Esophagus squamous epithelium (tissue), 4 donors: Measurements from ENCODE around the gene RPLP2.

Experiments
- CTCF ChIP-seq, 6 experiments: fragments of 450-650 bp in 4 of 6; fragments of 200-600 bp in 2 of 6; sonication (generic) in 2 of 6; IDR thresholded peaks; one replicate each; pipeline ENCODE4 v1.5.1; 2016 to 2019; ENCODE audit warnings: antibody characterized with exemption in 6 of 6, mild to moderate bottlenecking in 4 of 6, moderate library complexity in 4 of 6
- POLR2A ChIP-seq, 4 donors: fragments of 450-650 bp; IDR thresholded peaks; one replicate each; pipeline ENCODE4 v1.6.1; 2017; ENCODE audit warnings: antibody characterized with exemption in 4 of 4, mild to moderate bottlenecking in 4 of 4, moderate library complexity in 3 of 4

- no peak for TF ChIP-seq CTCF (IDR thresholded peaks at IDR 0.05)
- no peak for TF ChIP-seq POLR2A (IDR thresholded peaks at IDR 0.05)
Observed at GRCh38 chr11:794013-794765, 15.6 kb upstream of the RPLP2 start.
